Motor neuron (in vitro differentiated cells): ENCODE data around the gene SEPTIN10. TPM values are rescaled to one million over a fixed set of nuclear protein-coding genes. Genes with fewer than 3 reads are reported as not detected.
"Not testable (repeated sequence)": the region's sequence is repeated elsewhere in the genome, so short reads cannot be mapped to it uniquely, and the experiment has no call there.

ENCODE experiments used
- ATAC-seq, 8 experiments: fragments of 200-7000 bp; cut with Tn5 transposase; replicated peaks in 6 of 8; 2 replicates each; pipeline ENCODE4 v1.8.0; 2021; ENCODE audit warnings: mild to moderate bottlenecking in 8 of 8, moderate library complexity in 8 of 8
- H3K27ac ChIP-seq, 2 donors: fragments of 250-450 bp; sonication (Bioruptor Pico); 2 replicates each; pipeline ENCODE4 v1.9.0; 2021; ENCODE audit warnings: antibody characterized with exemption in 2 of 2, mild to moderate bottlenecking in 2 of 2, moderate library complexity in 1 of 2
- H3K4me1 ChIP-seq, 2 donors: fragments of 250-450 bp; sonication (Bioruptor Pico); replicated peaks in 1 of 2; 2 replicates each; pipeline ENCODE4 v1.6.1; 2021; ENCODE audit warnings: antibody characterized with exemption in 2 of 2, mild to moderate bottlenecking in 2 of 2, moderate library complexity in 1 of 2
- H3K4me3 ChIP-seq, 5 donors: fragments of 250-450 bp; sonication (Bioruptor Pico); 2 replicates each; pipeline ENCODE4 v1.9.0; 2021; ENCODE audit warnings: antibody characterized with exemption in 5 of 5, mild to moderate bottlenecking in 5 of 5, moderate library complexity in 4 of 5
- WGBS, 10 experiments: fragments of 450-650 bp; shearing (Covaris generic); methylation state at CpG; one replicate each; pipeline ENCODE4 v1.0.0; 2022; 5-methylcytosine and 5-hydroxymethylcytosine counted together
- in situ Hi-C, 9 experiments: fragments of 400-800 bp; cut with MboI; loops; one replicate each; pipeline ENCODE4 v1.15.0; 2021; ENCODE audit warnings: low sequenced_read_pairs in 9 of 9, low pct_unique_long_range_greater_than_20kb in 2 of 9; ENCODE audit not compliant: unreplicated experiment in 9 of 9
- total RNA-seq, 8 experiments: library from RNA; unstranded; fragments of 300-600 nt; gene quantifications; 2 replicates each; pipeline versions ENCODE4 v1.2.3 to v1.2.4, GENCODE V29; 2022

SEPTIN10 gene
- total RNA-seq, 8 experiments from 2014 or later = 22.1 to 53.8 (median 33.5) TPM

GRCh38 chr2:109645412-109646184, 31.8 kb upstream of the SEPTIN10 start:
- in situ Hi-C loops = no loop called here
- H3K4me3 ChIP-seq = no peak overlapping the region
- no peak overlapping the region for H3K27ac ChIP-seq
- 40 to 100% (median 75%) methylated on average over 1 to 10 of the region's 14 CpGs; no CpG with 5 or more reads in 1 of the 10 experiments for WGBS, 10 experiments
- peak in 1 of 8 experiments; percentile 7 for ATAC-seq
- peaks cover 7 to 20% of the 10 kb centered on the region in 2 donors for H3K4me1 ChIP-seq

GRCh38 chr2:109644571-109645275, 31.0 kb upstream of the SEPTIN10 start:
- H3K27ac ChIP-seq = peak overlapping the region in 1 of 2 donors; percentile 5
- 0 to 56% (median 31%) methylated on average over 2 to 10 of the region's 12 CpGs; no CpG with 5 or more reads in 2 of the 10 experiments for WGBS, 10 experiments
- in situ Hi-C loops = no loop called here
- ATAC-seq = peak; percentile 27 to 91 (median 82)
- H3K4me3 ChIP-seq = no peak overlapping the region
- peaks cover 7 to 20% of the 10 kb centered on the region in 2 donors for H3K4me1 ChIP-seq

GRCh38 chr2:109640000-109640399, 26.2 kb upstream of the SEPTIN10 start:
- 17 to 100% (median 95%) methylated on average over 1 to 8 of the region's 9 CpGs; no CpG with 5 or more reads in 3 of the 10 experiments for WGBS, 10 experiments
- in situ Hi-C loops = not testable (repeated sequence)

GRCh38 chr2:109638795-109639194, 25.0 kb upstream of the SEPTIN10 start:
- peak in 1 of 8 experiments; percentile 82 for ATAC-seq
- Histone ChIP-seq H3K27ac (no peak overlapping the region), H3K4me1 (peaks cover 0 to 2% of the 10 kb centered on the region in 2 donors), H3K4me3 (no peak overlapping the region)
- WGBS, 10 experiments = 18 to 100% (median 75%) methylated on average over 1 to 3 of the region's 3 CpGs; no CpG with 5 or more reads in 1 of the 10 experiments
- in situ Hi-C loops = no loop called here

More at GRCh38 chr2:109640000-109640399, 26.2 kb upstream of the SEPTIN10 start:
- peaks cover 9 to 11% of the 10 kb centered on the region in 2 donors for H3K4me1 ChIP-seq
- ATAC-seq, H3K4me3 ChIP-seq, H3K27ac ChIP-seq: not testable (repeated sequence)

- Histone ChIP-seq H3K4me3 (no peak overlapping the region), H3K27ac (no peak overlapping the region), H3K4me1 (peaks cover 0 to 2% of the 10 kb centered on the region in 2 donors)
- 47 to 100% (median 92%) methylated on average over 1 to 9 of the region's 9 CpGs; no CpG with 5 or more reads in 1 of the 10 experiments for WGBS, 10 experiments
- in situ Hi-C loops = no loop called here
- ATAC-seq = peak in 1 of 8 experiments; percentile 40
Measured at GRCh38 chr2:109637749-109638570, 24.2 kb upstream of the SEPTIN10 start.

GRCh38 chr2:109636317-109636716, 22.6 kb upstream of the SEPTIN10 start:
- 50 to 80% (median 67%) methylated on average over 1 of the region's 1 CpG; no CpG with 5 or more reads in 7 of the 10 experiments for WGBS, 10 experiments
- H3K4me3 ChIP-seq = no peak overlapping the region
- peak in 2 of 8 experiments; percentile 24 to 31 for ATAC-seq
- in situ Hi-C loops = no loop called here
- peaks cover 0 to 2% of the 10 kb centered on the region in 2 donors for H3K4me1 ChIP-seq
- no peak overlapping the region for H3K27ac ChIP-seq

GRCh38 chr2:109635426-109636304, 21.9 kb upstream of the SEPTIN10 start:
- 60 to 100% (median 87%) methylated on average over 1 to 8 of the region's 11 CpGs for WGBS, 10 experiments
- Histone ChIP-seq H3K4me3 (no peak overlapping the region), H3K4me1 (peaks cover 0 to 2% of the 10 kb centered on the region in 2 donors), H3K27ac (no peak overlapping the region)
- ATAC-seq = no peak
- in situ Hi-C loops = no loop called here

- WGBS, 10 experiments = 75 to 100% (median 96%) methylated on average over 1 to 7 of the region's 10 CpGs; no CpG with 5 or more reads in 1 of the 10 experiments
- in situ Hi-C loops = no loop called here
- no peak overlapping the region for H3K27ac ChIP-seq
- no peak for ATAC-seq
- no peak overlapping the region for H3K4me3 ChIP-seq
- peaks cover 0 to 2% of the 10 kb centered on the region in 2 donors for H3K4me1 ChIP-seq
Measured at GRCh38 chr2:109633284-109633961, 19.7 kb upstream of the SEPTIN10 start.

- peaks cover 0 to 2% of the 10 kb centered on the region in 2 donors for H3K4me1 ChIP-seq
- 58 to 100% (median 91%) methylated on average over 1 to 7 of the region's 14 CpGs; no CpG with 5 or more reads in 2 of the 10 experiments for WGBS, 10 experiments
- ATAC-seq = no peak
- in situ Hi-C loops = no loop called here
- no peak overlapping the region for H3K27ac ChIP-seq
- no peak overlapping the region for H3K4me3 ChIP-seq
Measured at GRCh38 chr2:109632158-109632789, 18.5 kb upstream of the SEPTIN10 start.

GRCh38 chr2:109631741-109632140, 18.0 kb upstream of the SEPTIN10 start:
- no peak overlapping the region for H3K27ac ChIP-seq
- H3K4me3 ChIP-seq = no peak overlapping the region
- WGBS, 10 experiments = 56 to 100% (median 100%) methylated on average over 1 to 2 of the region's 3 CpGs; no CpG with 5 or more reads in 2 of the 10 experiments
- no peak for ATAC-seq
- H3K4me1 ChIP-seq = no peaks in the 10 kb centered on the region
- in situ Hi-C loops = no loop called here
